ENCODE data around the gene WBP1.
"Not testable (repeated sequence)": the region's sequence is repeated elsewhere in the genome, so short reads cannot be mapped to it uniquely, and the experiment has no call there.

The WBP1 gene

GRCh38 chr2:74458132-74458937, at the start of gene WBP1:
TSS of gene WBP1 (plus strand) at chr2:74458438. CDS start at chr2:74458603, 165 bp downstream.
- DNase-seq: peak; percentile 100

- no peak for DNase-seq
These were observed 45.1 kb upstream of the WBP1 start for GRCh38 chr2:74413001-74413698.

- DNase-seq: no peak
These were observed 43.8 kb upstream of the WBP1 start for GRCh38 chr2:74414441-74414840.

- peak in 1 of 2 donors; percentile 47 for DNase-seq
These were observed 43.1 kb upstream of the WBP1 start for GRCh38 chr2:74414881-74415761.

GRCh38 chr2:74415762-74416395, 42.4 kb upstream of the WBP1 start:
- DNase-seq: no peak

GRCh38 chr2:74416778-74417177, 41.5 kb upstream of the WBP1 start:
- no peak for DNase-seq

- no peak for DNase-seq
These were observed 41.0 kb upstream of the WBP1 start for GRCh38 chr2:74417197-74417596.

GRCh38 chr2:74417763-74418162, 40.5 kb upstream of the WBP1 start:
- DNase-seq: no peak

GRCh38 chr2:74418312-74418711, 39.9 kb upstream of the WBP1 start:
- no peak for DNase-seq

- no peak for DNase-seq
These were observed 38.9 kb upstream of the WBP1 start for GRCh38 chr2:74419345-74419744.

GRCh38 chr2:74420006-74420405, 38.2 kb upstream of the WBP1 start:
- DNase-seq: no peak

GRCh38 chr2:74420443-74421103, 37.7 kb upstream of the WBP1 start:
- not testable (repeated sequence) for DNase-seq

- peak; percentile 94 to 96 for DNase-seq
These were observed 36.9 kb upstream of the WBP1 start, which contains the start of the genes C2orf81 and WDR54 for GRCh38 chr2:74421221-74421870. TSS of gene C2orf81 (minus strand) at chr2:74421619. CDS start at chr2:74421560, 59 bp downstream. TSS of gene WDR54 (plus strand) at chr2:74421730. CDS start at chr2:74422154, 424 bp downstream.

GRCh38 chr2:74423231-74424095, 34.8 kb upstream of the WBP1 start:
- no peak for DNase-seq

GRCh38 chr2:74424139-74424992, 33.9 kb upstream of the WBP1 start:
- no peak for DNase-seq

GRCh38 chr2:74424995-74425406, 33.2 kb upstream of the WBP1 start:
- DNase-seq: no peak

- no peak for DNase-seq
These were observed 32.7 kb upstream of the WBP1 start for GRCh38 chr2:74425523-74425922.

GRCh38 chr2:74426181-74426758, 32.0 kb upstream of the WBP1 start:
- no peak for DNase-seq

- DNase-seq: no peak
These were observed 30.7 kb upstream of the WBP1 start for GRCh38 chr2:74427551-74427950.
